SK-N-DZ (cell line): ENCODE results near the gene SLC34A3.

Experiments used
- DNase-seq: peaks from one replicate; pipeline ENCODE4 v3.0.0-alpha.2; 2015; ENCODE audit warnings: low spot score

Gene SLC34A3

DNA sequence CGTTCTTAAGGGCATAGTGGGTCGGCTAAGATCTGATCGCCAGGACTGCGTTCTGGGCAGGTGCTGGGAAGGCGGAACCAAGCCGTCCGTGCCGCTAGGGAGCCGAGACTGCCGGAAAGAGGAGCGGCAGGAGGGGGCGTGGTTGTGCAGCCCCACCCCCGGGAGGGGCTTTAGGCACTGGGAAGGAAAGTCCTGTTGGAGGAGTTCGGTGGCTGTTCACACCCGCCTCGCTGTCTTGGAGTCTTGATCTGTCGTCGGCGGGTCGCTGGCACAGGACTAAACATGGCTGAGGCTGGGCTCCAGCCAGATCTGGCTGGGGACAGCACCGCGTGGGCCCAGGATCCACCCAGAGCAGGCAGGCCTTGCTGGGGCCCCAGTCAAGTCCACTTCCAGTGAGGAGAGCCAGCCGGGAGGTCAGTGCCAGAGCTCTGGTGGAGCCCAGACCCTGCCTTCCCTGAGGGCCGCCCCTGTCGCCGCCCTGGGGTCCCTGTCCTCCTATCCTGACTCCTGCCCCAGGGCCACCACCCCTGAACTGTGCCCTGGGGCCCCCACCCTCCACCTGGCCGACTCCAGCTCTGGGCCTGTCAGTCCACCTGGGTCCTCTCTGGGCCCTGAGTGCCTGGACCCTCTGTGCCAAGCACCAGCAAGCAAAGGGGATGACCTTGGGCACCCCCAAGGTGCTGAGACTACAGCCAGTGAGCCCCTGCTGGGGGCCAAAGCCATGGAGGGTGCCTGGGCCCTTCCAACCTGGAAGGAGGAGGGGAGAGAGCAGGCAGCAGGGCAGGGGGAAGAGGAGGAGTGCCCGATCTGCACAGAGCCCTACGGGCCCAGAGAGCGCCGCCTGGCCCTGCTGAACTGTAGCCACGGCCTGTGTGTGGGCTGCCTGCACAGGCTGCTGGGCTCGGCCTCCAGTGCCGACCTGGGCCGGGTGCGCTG, 13.2 kb upstream of the SLC34A3 start:
- no peak for DNase-seq

GRCh38 chr9:137218212-137218753, 12.4 kb upstream of the SLC34A3 start:
- no peak for DNase-seq

DNA sequence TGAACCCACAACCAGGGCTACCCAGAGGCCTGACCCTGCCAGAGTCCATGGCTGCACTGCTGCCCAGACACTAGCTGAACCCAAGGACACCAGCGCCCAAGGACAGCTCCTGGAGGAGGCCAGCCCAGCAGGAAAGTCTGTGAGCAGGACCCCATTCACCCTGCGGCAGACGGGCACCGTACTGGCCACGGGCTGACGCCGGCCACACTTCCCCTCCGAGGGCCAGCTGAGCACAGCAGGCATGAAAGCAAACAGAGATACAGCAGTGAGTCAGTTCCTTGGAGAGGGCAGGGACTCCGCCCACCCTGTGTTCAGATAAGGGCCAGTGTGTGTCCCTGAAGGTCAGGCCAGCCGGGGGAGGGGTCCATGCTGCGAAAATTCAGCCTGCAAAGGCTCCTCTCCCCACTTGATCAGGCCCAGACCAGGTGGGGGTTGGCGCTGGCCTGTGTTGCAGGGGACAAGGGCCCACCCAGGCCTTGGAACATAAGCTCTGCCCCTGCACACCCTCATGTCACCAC, 11.9 kb upstream of the SLC34A3 start:
- no peak for DNase-seq

- DNase-seq: no peak
Measured at GRCh38 chr9:137219757-137220316, 10.9 kb upstream of the SLC34A3 start.

DNA sequence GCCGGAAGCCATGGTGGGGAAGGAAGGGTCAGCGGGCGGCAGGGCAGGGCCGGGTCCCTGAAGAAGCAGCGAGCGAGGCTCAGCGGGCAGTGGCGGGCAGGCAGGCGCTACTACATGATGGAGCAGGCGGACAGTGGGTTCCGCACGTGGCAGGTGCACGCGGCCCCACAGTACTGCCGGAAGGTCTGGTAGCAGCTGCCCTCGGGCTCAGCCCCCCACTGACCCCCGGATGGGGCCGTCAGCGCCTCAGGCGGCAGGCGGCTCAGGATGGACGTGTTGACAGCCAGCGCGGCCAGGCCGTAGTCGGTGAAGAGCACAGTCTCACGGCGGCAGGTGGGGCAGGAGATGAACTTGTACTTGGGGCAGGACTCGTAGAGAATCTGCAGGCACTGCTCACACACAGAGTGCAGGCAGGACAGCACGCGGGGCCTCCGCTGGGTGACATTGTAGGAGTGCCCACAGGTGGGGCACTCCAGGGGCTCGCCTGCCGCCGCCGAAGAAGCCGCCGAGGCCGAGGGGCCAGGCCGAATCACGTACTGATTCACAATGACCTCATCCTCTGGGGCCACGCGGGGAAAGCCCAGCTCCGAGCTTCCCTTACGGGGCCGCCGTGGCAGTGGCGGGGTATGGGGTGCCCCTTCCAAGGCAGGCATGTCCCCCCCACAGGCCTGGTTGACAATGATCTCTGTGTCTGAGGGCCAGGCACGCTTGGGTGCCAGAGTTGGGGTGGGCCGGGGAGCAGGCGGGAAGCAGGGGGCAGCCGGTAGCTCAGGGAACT, 10.2 kb upstream of the SLC34A3 start:
- DNase-seq: no peak

GRCh38 chr9:137221095-137221505, 9.6 kb upstream of the SLC34A3 start:
- DNase-seq: no peak

- no peak for DNase-seq
Measured at GRCh38 chr9:137221506-137222111, 9.1 kb upstream of the SLC34A3 start.

- DNase-seq: peak; percentile 60
Measured at GRCh38 chr9:137222190-137223077, 8.3 kb upstream of the SLC34A3 start, which contains the start of gene RNF208. RNF208 (minus strand) TSS chr9:137222240; CDS start chr9:137221212, 1,028 bp downstream.

- peak; percentile 99 for DNase-seq
Measured at GRCh38 chr9:137223078-137223970, 7.4 kb upstream of the SLC34A3 start.

DNA sequence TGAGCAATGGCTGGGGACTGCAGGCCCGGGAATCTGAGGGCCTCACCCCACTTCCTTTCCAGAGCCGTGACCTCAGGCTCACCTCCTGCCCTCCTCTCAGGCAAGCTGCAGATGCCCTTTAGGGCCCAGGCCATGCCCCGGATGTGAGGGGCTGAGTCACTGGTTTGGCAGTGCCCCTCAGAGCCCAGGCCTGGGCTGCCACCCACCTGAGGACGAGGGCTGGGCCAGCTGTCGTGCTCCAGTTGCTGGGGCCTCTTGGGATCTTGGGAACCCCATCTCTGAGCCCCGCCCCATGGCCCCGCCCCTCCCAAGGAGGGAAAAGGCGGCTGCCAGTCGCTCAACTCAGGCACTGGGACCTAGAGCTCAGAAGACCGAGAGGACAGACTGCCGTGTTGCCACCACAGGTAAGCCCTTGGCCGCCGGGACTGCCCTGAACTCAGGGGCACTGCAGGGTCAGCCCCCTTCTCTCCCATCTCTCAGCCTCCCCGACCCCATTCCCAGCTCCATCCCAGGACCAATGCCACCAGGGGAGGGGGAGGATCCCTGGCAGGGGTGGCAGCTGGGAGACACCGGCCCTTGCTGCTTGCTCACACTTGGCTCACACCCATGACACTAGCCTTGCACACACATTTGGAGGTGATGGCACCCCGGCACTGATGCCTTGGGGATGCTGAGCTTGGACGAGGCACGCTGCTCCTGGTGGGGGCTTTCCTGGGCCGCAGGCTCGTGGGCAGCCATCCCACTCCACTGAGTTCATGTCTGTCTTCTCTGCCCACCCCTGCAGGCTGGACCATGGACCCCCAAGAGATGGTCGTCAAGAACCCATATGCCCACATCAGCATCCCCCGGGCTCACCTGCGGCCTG, 5.6 kb upstream of the SLC34A3 start, which contains the start of gene CYSRT1:
TSS of gene CYSRT1 (plus strand) at position 345 of the 865 bp plus-strand sequence. CDS start at position 793, 448 bp downstream.
- no peak for DNase-seq

DNA sequence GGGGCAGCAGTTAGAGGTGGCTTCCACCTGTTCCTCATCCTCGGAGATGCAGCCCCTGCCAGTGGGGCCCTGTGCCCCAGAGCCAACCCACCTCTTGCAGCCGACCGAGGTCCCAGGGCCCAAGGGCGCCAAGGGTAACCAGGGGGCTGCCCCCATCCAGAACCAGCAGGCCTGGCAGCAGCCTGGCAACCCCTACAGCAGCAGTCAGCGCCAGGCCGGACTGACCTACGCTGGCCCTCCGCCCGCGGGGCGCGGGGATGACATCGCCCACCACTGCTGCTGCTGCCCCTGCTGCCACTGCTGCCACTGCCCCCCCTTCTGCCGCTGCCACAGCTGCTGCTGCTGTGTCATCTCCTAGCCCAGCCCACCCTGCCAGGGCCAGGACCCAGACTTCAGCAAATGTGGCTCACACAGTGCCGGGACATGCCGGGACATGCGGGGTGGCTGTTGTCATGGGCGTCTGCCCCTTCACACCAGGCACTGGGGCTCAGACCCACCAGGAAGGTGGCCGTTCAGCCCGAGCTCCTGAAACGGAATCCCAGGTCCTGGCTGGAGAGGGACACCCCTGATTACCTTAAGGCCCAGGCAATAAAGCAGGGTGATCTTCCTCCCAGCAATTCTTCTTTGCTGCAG, 4.9 kb upstream of the SLC34A3 start:
- DNase-seq: no peak

DNA sequence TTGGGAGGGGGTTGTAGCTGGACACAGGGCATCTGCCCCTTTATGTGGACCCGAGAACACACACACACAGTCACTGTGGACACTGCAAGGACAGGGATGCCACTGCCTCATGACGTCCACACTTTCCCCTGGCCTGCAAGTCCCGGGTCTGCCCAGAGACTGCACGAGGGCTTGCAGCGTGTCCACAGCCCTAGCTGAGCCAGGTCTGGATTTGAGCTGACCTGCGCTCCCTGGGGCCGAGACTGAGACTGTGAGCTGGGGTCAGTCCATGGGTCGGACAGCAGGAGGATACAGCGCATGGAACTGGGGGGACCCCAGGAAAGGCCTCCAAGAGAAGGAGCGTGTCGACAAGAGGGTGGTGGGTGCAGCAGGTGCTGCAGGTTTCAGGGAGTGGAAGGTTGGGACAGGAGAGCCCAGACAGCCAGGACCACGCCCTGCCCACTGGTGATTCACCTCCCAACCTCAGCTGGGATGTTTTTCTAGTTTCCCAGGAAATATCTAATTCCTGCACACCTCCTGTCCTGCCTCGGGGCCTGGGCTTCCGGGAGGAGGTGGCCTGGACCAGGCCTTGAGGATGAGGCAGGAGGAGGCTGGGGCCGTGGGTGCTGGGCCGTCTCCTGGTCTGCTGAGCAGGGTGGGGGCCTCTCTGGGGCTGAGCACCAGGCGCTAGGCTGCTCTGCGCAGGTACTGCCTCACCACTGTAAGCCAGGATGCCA, 4.2 kb upstream of the SLC34A3 start:
- no peak for DNase-seq

GRCh38 chr9:137227054-137227852, 3.4 kb upstream of the SLC34A3 start, which contains the start of gene RNF224:
RNF224 (plus strand) TSS chr9:137227502; CDS start chr9:137228336, 834 bp downstream.
- DNase-seq: peak; percentile 84

- DNase-seq: no peak
Measured at GRCh38 chr9:137227853-137228505, 2.7 kb upstream of the SLC34A3 start.

DNA sequence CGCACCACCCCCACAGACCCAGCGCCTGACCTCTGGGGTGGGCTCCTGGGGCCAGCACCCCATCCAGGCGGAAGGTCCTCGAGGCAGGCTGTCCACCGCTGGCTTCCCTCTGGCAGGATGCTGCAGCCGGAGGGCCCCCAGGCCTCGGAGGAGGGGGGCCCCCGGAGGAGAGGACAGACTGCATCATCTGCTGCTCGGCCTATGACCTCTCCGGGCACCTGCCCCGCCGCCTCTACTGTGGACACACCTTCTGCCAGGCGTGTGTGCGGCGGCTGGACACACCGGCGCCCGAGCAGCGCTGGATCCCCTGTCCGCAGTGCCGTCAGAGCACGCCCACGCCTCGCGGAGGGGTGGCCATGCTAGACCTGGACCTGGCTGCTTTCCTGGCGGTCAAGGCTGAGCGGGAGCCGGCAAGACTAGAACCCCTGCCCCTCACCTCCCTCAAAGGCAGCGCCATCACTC, 2.2 kb upstream of the SLC34A3 start:
- no peak for DNase-seq
